HG02870 (cell line): ENCODE measurements around the gene WWP2.

ENCODE experiments used
- ATAC-seq: cut with Tn5 transposase; IDR thresholded peaks from one replicate; pipeline ENCODE4 v1.9.1; 2021; ENCODE audit warnings: mild to moderate bottlenecking, moderate library complexity; ENCODE audit not compliant: unreplicated experiment

Gene WWP2

GRCh38 chr16:69885722-69886121 lies 123.6 kb downstream of the WWP2 start:
- ATAC-seq, result no peak

- ATAC-seq, result no peak
Observed at GRCh38 chr16:69886726-69887125, 124.6 kb downstream of the WWP2 start.

GRCh38 chr16:69888005-69888590 lies 126.0 kb downstream of the WWP2 start:
- no peak for ATAC-seq

GRCh38 chr16:69889295-69889964 lies 127.3 kb downstream of the WWP2 start:
- no peak for ATAC-seq

GRCh38 chr16:69890114-69890891 lies 128.2 kb downstream of the WWP2 start:
- ATAC-seq, result no peak

- ATAC-seq, result no peak
Observed at GRCh38 chr16:69890892-69891282, 128.8 kb downstream of the WWP2 start.

GRCh38 chr16:69892378-69892777 lies 130.2 kb downstream of the WWP2 start:
- no peak for ATAC-seq

GRCh38 chr16:69893106-69893505 lies 131.0 kb downstream of the WWP2 start:
- ATAC-seq, result no peak

GRCh38 chr16:69894676-69895075 lies 132.5 kb downstream of the WWP2 start:
- ATAC-seq, result no peak

GRCh38 chr16:69903865-69904415 lies 141.8 kb downstream of the WWP2 start:
- no peak for ATAC-seq

- ATAC-seq, result no peak
Observed at GRCh38 chr16:69904495-69905170, 142.5 kb downstream of the WWP2 start.

- ATAC-seq, result no peak
Observed at GRCh38 chr16:69905171-69905555, 143.0 kb downstream of the WWP2 start.

GRCh38 chr16:69906838-69907401 lies 144.8 kb downstream of the WWP2 start:
- no peak for ATAC-seq

GRCh38 chr16:69909043-69909442 lies 146.9 kb downstream of the WWP2 start:
- no peak for ATAC-seq

GRCh38 chr16:69909760-69910159 lies 147.6 kb downstream of the WWP2 start:
- no peak for ATAC-seq

GRCh38 chr16:69910964-69911363 lies 148.8 kb downstream of the WWP2 start:
- ATAC-seq, result no peak

GRCh38 chr16:69916462-69916861 lies 154.3 kb downstream of the WWP2 start:
- no peak for ATAC-seq

- ATAC-seq, result no peak
Observed at GRCh38 chr16:69917311-69917710, 155.2 kb downstream of the WWP2 start.

GRCh38 chr16:69917739-69918138 lies 155.6 kb downstream of the WWP2 start:
- no peak for ATAC-seq

- no peak for ATAC-seq
Observed at GRCh38 chr16:69918241-69918640, 156.1 kb downstream of the WWP2 start.

- ATAC-seq, result no peak
Observed at GRCh38 chr16:69921127-69921526, 159.0 kb downstream of the WWP2 start.
